GM18868 (cell line): ENCODE measurements around the gene SLC34A1.
A peak's percentile ranks its signal among the peaks of the same experiment; 100 is the strongest.
"Not testable (repeated sequence)": the region's sequence is repeated elsewhere in the genome, so short reads cannot be mapped to it uniquely, and the experiment has no call there.

Experiments
- ATAC-seq: cut with Tn5 transposase; IDR thresholded peaks from one replicate; pipeline ENCODE4 v1.9.1; 2021; ENCODE audit warnings: mild to moderate bottlenecking, moderate library complexity; ENCODE audit not compliant: unreplicated experiment

The SLC34A1 gene

DNA sequence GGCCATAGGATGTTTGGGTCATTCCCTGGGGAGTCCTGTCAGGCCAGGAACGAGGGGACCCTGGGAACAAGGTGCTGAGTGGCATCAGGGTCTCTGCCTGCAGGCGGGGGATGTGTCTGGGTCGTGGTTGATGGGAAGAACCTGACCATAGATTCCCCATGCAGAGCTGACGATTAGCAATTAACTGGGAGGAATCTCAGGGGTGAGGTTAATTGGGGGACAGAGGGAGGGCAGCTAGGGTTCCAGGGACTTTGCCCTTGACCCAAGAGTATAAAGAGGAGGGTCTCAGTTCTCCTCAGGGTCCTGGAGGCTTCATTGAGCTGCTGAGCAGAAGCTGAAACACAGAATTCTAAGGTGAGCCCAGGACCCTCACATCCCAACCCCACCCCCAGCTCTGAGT lies at the start of gene SLC34A1:
TSS of gene SLC34A1 (plus strand) at position 301 of the 400 bp plus-strand sequence. CDS start 1,308 bp downstream, outside the sequence.
- ATAC-seq, result no peak

DNA sequence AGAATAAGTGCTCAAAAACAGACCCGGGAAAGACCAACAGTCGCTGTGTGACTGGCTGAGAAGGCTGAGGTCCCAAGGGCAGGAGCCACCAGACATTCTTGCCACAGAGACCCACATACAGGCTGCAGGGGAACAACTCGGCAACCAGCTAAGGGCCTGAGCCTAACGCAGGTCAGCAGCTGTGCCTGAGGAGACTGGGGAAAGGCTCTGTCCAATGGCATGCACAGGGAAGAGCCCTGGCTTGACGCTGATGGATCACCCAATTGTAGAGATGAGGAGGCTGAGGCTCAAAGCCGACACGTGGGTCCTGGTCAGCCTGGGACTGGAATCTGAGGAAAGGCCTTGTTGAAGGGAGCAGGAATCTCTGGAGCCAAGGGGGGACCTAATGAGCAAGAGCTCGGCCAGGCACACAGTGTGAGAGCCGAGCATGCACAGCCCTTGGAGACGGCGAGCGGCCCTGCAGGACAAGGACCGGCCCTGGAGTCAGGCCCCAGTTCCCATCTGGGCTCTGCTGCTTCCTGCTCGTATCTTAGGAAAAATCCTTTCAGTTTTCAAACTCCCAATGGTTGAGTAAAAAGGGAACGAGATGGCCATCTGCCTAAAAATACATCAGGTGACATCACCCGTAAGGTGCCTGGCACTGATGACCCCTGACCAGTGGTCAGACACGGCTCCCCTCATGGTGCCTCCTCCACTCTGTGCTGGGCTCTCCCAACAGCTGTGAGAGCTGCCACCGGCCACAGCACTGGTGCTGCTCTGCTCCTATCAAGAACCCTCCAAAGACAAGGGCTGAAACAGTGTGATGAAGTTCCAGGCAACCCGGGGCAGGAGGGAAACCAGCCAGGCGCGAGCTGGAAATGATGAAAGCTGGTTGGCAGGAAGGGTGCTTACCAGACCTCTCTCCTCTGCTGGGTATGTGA lies 49.2 kb upstream of the SLC34A1 start:
- ATAC-seq, result no peak

- ATAC-seq, result no peak
Observed at GRCh38 chr5:177335701-177336065, 48.6 kb upstream of the SLC34A1 start.

GRCh38 chr5:177336112-177336511 lies 48.1 kb upstream of the SLC34A1 start:
- no peak for ATAC-seq

DNA sequence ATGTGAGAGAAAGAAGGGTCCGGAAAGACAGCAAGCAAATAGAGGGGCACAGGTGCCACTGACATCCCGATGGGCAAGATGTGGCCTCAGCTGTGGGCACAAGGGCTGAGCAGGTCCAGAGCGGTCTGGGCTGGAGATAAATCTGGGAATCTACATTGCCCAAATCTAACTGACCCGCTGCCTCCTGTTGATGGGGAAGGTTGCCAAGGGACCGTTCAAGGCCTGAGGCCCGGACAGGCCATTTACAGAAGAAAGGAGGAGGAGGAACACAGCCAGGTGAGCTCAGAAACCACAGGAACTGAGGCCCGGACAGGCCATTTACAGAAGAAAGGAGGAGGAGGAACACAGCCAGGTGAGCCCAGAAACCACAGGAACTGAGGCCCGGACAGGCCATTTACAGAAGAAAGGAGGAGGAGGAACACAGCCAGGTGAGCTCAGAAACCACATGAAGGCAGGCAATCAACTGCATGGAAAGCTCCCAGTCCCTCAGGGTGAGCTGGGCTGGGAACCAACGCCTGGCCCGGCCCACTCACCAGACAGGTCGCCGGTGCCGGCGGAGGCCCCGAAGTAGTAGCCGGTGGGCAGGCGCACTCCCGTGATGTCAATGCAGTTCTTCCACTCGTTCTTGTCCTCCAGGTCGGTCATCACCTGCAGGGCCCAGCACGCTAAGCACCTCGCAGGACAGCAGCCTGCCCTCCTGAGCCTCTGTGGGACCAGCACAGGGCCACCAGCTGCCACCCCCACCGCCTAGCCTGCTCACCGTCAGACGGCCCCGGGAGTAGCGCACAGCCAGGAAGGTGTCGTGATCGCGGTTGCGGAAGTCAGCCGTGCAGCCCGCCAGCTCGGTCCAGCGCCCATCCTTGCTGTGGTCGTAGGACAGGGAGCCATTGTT lies 47.4 kb upstream of the SLC34A1 start:
- no peak for ATAC-seq

DNA sequence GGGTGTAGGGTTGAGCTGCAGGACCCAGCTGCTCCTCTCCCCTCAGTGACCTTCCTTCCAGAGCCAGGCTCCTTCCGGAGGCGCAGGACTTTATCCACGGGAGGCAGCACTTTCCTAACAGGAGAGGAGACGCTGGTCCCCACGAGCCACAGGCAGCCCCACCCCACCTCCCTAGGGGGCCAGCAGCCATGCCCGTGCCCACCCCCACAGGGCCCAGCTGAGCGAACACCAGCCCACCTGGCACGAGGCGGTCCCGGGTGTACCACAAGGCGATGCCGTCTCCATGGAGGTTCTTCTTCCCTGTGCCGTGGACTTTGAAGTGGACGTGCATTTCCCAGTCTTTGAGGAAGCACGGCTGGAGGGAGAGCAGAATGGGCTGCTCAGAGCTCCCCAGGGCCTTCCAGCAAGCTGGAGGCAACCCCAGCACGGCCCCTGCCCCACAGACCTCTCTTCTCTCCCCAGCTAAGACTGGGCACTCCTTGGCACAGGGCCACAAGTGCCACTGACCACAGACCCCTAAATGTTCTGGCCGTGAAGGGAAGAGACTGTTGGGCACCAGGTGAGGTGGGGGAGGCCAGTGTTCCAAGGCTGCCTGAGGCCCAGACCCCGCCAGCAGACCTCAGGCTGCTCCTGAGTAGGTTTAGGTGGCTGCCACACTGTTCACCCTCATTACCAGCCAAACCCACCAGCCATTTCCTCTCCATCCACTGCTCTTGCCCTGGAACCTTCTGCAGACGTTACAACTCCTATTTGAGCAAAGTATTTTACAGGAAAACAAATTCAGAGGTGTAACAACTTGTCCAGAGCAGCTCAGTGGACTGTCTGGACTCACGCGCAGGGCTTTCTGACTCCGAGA lies 45.8 kb upstream of the SLC34A1 start:
- no peak for ATAC-seq

GRCh38 chr5:177339107-177339638 lies 45.1 kb upstream of the SLC34A1 start:
- no peak for ATAC-seq

DNA sequence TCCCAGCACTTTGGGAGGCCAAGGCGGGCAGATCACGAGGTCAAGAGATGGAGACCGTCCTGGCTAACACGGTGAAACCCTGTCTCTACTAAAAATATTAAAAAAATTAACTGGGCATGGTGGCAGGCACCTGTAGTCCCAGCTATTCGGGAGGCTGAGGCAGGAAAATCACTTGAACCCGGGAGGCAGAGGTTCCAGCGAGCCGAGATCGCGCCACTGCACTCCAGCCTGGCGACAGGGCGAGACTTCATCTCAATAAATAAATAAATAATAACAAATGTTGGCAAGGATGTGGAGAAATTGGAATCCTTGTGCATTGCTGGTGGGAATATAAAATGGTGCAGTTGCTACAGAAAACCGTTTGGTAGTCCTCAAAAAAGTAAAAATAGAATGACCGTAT lies 41.2 kb upstream of the SLC34A1 start:
- ATAC-seq, result not testable (repeated sequence)

DNA sequence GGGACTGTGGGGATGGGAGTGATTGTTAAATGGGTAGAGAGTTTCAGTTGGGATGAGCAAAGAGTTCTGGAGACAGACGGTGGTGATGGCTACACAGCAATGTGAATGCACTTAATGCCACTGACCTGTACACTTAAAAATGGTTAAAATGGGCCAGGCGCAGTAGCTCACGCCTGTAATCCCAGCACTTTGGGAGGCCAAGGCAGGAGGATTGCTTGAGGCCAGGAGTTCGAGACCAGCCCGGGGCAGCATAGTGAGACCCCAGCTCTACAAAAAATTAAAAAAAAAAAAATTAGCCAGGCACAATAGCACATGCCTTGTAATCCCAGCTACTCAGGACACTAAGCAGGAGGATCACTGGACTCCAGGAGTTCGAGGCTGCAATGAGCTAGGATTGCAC lies 40.5 kb upstream of the SLC34A1 start:
- ATAC-seq, result no peak

DNA sequence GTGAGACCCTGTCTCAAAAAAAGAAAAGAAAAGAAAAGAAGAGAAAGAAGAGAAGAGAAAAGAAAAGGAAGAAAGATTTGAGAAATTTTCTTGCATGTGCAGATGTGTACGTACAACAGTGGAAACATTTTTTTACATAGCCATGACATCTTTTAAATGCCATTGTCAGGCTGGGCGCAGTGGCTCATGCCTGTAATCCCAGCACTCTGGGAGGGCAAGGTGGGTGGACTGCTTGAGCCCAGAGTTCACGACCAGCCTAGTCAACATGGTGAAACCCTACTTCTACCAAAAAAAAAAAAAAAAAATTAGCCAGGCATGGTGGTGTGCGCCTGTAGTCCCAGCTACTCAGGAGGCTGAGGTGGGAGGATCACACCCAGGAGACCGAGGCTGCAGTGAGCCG lies 39.3 kb upstream of the SLC34A1 start:
- no peak for ATAC-seq

DNA sequence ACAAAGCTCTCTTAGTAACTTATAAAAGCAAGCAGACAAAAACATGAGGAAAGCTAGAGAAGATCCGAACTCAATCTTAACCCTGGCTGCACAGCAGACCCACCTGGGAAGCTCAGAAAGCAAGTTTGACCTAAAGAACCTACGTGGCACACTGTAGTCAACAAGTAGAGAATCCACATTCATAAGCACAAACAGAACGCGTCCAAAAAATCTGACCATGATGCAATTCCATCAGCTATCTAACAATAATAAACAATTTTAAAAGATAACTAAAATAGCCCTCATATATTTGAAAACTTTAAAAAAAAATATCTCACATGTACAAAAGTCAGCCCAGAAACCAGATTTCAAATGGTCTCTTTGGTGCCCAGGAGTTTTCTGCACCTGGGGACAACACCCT lies 37.4 kb upstream of the SLC34A1 start:
- ATAC-seq, result no peak

- ATAC-seq, result no peak
Observed at GRCh38 chr5:177347699-177348098, 36.5 kb upstream of the SLC34A1 start.

DNA sequence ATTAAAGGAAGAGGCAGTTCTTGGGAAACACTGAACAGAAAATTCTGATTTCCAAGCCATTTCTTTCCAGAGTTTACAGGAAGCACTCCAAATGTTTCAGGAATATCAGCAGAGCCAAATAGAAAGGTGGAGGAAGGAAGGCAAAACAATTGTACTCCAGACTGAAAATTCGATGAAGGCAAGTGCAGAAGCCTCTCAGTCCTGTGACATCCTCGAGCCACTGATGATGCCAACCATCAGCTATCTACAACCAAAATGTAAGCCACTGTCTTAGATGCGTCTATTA lies 34.9 kb upstream of the SLC34A1 start:
- no peak for ATAC-seq

DNA sequence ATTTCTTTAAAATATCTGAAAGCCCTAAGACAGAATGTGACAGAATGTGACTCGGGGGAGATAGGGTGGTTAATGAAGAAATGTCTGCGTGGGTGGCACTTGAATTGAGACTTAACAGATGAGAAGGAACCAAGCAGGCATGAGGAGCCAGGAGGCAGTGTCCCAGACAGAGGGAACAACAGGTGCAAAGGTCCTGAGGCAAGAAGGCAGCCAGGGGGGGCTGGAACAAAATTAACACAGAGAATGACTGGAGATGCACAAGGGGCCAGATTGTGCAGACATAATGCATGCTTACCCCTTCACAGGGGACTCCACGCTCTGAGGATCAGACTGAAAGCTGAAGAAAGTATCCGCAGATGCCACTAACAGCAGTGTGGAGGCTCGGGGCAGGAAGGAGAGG lies 34.5 kb upstream of the SLC34A1 start:
- ATAC-seq, result no peak

- ATAC-seq, result no peak
Observed at GRCh38 chr5:177350776-177351391, 33.4 kb upstream of the SLC34A1 start.

DNA sequence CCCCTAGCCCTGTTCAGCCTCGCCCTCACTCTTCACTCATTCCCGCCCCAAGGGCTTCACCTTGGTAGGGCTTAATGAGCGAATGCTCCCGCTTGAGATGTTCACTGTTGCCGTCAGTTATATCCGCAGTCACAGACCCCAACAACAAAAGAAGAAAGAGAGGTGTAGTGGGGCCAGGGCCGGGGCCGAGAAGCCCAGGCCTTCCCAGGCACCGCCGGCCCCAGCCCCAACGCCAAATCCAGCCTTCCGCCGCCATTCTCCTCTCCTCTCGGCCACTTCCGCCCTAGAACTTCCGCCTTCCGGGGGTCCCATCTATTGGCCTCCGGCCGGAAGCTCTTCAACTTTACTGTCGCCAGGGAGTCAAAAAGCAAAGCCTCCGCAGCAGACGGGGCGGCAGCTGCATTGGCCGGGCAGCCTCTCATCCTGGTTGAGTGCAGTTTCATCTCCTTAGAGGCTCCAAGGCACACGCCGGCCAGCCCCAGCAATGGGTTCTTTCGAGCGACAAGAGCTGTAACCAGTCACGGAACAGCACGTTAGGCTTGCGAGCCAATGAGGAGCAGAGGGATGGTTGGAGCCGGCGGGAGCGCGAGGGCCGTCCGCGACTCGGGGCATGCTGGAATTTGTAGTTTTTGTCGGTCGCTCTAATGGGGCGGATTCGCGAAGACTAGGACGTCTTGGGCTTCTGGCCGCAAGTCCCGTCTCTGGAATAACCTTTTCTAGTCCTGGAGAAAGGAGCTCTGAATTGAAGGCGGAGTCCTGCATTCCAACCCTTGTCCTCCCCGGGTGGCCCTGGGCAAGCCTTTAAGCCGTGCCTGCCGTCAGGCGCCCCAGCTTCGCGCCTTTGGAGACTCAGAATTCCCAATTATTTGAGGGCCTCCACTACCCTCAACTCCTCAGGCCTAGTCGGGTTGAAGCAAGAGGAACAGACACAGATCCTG lies 32.6 kb upstream of the SLC34A1 start, which contains the start of gene LMAN2:
TSS of gene LMAN2 (minus strand) at position 277 of the 938 bp plus-strand sequence. CDS start at position 256, 21 bp downstream.
- ATAC-seq, result peak; percentile 95

DNA sequence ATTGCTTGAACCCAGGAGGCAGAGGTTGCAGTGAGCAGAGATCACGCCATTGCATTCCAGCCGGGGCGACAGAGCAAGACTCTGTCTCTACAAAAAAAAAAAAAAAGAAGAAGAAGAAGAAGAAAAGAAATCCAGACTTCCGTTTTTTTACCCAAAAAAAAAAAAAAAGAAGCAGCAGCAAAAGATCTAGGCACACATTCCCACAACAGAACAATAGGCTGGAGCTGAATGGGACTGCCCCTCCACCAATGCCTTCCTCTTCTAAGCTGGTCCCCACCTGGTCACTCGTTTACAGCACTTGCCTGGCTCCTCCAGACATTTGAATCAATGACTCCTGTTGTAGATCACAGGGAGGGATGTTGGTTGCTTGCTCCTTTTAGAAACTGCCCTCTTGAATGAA lies 31.1 kb upstream of the SLC34A1 start:
- no peak for ATAC-seq

- ATAC-seq, result no peak
Observed at GRCh38 chr5:177354256-177354655, 30.0 kb upstream of the SLC34A1 start.

- ATAC-seq, result no peak
Observed at GRCh38 chr5:177354711-177355110, 29.5 kb upstream of the SLC34A1 start.
